Mucosa of descending colon (tissue), 3 donors: ENCODE data around the gene NEUROG1. TPM values are rescaled to one million over a fixed set of nuclear protein-coding genes. Genes with fewer than 3 reads are reported as not detected.

Experiments used
- ATAC-seq: fragments of 200-7000 bp; cut with Tn5 transposase; one replicate; pipeline ENCODE4 v1.9.1; 2020; ENCODE audit warnings: mild to moderate bottlenecking, moderate library complexity
- DNase-seq, 3 donors: peaks; one replicate each; pipeline ENCODE4 v3.0.0-alpha.2; 2020
- H3K36me3 ChIP-seq: fragments of 200-600 bp; one replicate; pipeline ENCODE4 v1.8.0; 2021; ENCODE audit warnings: low read depth, mild to moderate bottlenecking
- H3K4me1 ChIP-seq: fragments of 200-600 bp; one replicate; pipeline ENCODE4 v1.8.0; 2021; ENCODE audit warnings: low read depth, mild to moderate bottlenecking
- H3K4me3 ChIP-seq: fragments of 200-600 bp; one replicate; pipeline ENCODE4 v1.8.0; 2021; ENCODE audit warnings: mild to moderate bottlenecking
- H3K9me3 ChIP-seq: fragments of 200-600 bp; one replicate; pipeline ENCODE4 v1.8.0; 2021; ENCODE audit warnings: mild to moderate bottlenecking
- intact Hi-C, 2 donors: fragments of 100-400 bp; cut with DNase I in 1 of 2; cut with micrococcal nuclease in 1 of 2; formaldehyde crosslinking; loops; one replicate each; pipeline versions ENCODE4 v1.11.0 to v1.11.1; 2022; cut with DNase I, micrococcal nuclease
- total RNA-seq, 3 donors: library from RNA; stranded (reverse); fragmentation: NEBNext Ultra II Directional in 2 of 3; extraction: Animal tissue kit (Norgen Biotek cat#: 25700) in 2 of 3; gene quantifications; one replicate each; pipeline versions ENCODE4 v1.2.1 to v1.2.4, GENCODE V29; 2021 to 2023
- TF ChIP-seq, protein P1 (sequence below): fragments of 200-600 bp; IDR thresholded peaks from one replicate; pipeline ENCODE4 v1.8.0; 2022; ENCODE audit warnings: antibody characterized with exemption, mild to moderate bottlenecking
- donor health status: DM: no; HTN: no; CAD: no; lungs with moderate emphysema.
- donor health status: DM: no; HTN: no; CAD: no.
- donor health status: DM: no; HTN: yes; CAD: no.

NEUROG1 gene
- total RNA-seq, 3 donors from 2014 or later, result not detected

GRCh38 chr5:135508496-135509005 lies 27.2 kb downstream of the NEUROG1 start:
- ATAC-seq (no peak), DNase-seq (no peak)
- Histone ChIP-seq H3K9me3 (no peaks in the 10 kb centered on the region), H3K4me1 (no peaks in the 10 kb centered on the region), H3K4me3 (no peak overlapping the region), H3K36me3 (no peaks in the 10 kb centered on the region)
- TF ChIP-seq, protein P1, sequence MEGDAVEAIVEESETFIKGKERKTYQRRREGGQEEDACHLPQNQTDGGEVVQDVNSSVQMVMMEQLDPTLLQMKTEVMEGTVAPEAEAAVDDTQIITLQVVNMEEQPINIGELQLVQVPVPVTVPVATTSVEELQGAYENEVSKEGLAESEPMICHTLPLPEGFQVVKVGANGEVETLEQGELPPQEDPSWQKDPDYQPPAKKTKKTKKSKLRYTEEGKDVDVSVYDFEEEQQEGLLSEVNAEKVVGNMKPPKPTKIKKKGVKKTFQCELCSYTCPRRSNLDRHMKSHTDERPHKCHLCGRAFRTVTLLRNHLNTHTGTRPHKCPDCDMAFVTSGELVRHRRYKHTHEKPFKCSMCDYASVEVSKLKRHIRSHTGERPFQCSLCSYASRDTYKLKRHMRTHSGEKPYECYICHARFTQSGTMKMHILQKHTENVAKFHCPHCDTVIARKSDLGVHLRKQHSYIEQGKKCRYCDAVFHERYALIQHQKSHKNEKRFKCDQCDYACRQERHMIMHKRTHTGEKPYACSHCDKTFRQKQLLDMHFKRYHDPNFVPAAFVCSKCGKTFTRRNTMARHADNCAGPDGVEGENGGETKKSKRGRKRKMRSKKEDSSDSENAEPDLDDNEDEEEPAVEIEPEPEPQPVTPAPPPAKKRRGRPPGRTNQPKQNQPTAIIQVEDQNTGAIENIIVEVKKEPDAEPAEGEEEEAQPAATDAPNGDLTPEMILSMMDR, result no peak
- intact Hi-C loops, result no loop called here

DNA sequence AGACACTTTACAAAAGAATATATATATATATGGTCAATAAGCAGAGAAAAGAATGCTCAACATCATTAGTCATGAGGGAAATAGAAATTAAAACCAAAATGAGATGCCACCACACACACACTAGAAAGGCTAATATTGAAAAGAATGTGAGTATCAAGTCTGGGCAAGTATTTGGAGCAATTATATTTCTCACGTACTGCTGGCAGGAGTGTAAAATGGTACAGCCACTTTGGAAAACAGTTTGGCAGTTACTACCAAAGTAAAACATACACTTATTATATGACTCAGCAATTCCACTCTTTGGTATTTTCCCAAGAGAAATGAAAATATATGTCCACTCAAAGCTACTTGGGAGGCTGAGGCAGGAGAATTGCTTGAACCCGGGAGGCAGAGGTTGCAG lies 29.8 kb downstream of the NEUROG1 start:
- DNase-seq (no peak), ATAC-seq (no peak)
- Histone ChIP-seq H3K4me3 (no peak overlapping the region), H3K36me3 (no peaks in the 10 kb centered on the region), H3K4me1 (no peaks in the 10 kb centered on the region), H3K9me3 (no peaks in the 10 kb centered on the region)
- TF ChIP-seq, protein P1, result no peak
- intact Hi-C loops, result no loop called here

DNA sequence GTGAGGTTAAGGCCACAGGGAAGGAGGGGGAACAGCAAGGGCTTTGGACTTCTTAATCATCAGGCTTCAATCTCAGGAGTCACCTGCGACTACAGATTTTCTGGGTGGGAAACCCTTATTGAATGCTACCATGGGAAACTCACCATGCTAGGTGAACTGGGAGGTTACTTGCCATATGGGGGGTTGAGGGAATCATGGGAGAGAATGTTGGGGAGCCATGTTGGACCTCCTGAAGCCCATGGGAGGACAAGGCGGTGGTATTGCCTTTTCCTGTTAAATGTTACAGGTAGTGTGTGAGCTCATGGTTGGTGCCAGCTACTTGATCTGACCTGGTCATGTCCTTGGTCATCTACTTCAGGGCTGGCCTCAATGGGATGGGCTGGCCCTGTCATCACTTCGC lies 31.4 kb downstream of the NEUROG1 start:
- no peaks in the 10 kb centered on the region for H3K36me3 ChIP-seq
- ATAC-seq (no peak), DNase-seq (no peak)
- H3K4me1 ChIP-seq, result no peaks in the 10 kb centered on the region
- TF ChIP-seq, protein P1, result no peak
- intact Hi-C loops, result no loop called here
- no peaks in the 10 kb centered on the region for H3K9me3 ChIP-seq
- no peak overlapping the region for H3K4me3 ChIP-seq

DNA sequence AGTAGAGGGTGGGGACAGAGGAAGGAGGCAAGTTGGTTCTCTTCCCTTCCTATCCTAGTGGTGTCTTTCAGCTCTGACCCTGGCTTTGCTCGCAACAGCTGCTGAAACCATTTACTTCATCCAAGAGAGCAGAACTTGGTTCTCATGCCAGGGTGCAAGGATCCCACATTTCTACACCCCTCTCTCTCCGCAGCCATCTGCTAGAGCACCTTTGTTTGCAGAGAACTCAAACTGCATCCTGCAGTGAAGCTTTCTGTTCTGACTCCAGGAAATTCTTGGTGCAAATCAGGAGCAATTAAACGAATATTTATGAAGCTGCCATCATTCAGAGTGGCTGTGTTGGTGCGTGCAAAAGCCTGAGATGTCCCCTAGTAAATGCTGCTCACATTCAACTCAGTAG lies 31.9 kb downstream of the NEUROG1 start:
- TF ChIP-seq, protein P1, result no peak
- no peak for ATAC-seq
- no peaks in the 10 kb centered on the region for H3K36me3 ChIP-seq
- H3K9me3 ChIP-seq, result no peaks in the 10 kb centered on the region
- intact Hi-C loops, result no loop called here
- no peaks in the 10 kb centered on the region for H3K4me1 ChIP-seq
- H3K4me3 ChIP-seq, result no peak overlapping the region
- no peak for DNase-seq

GRCh38 chr5:135502836-135503520 lies 32.8 kb downstream of the NEUROG1 start:
- no peak for DNase-seq
- ATAC-seq, result no peak
- intact Hi-C loops, result no loop called here

More at GRCh38 chr5:135502836-135503520, 32.8 kb downstream of the NEUROG1 start:
- TF ChIP-seq, protein P1, result no peak
- Histone ChIP-seq H3K4me3 (no peak overlapping the region), H3K9me3 (no peaks in the 10 kb centered on the region), H3K4me1 (no peaks in the 10 kb centered on the region), H3K36me3 (no peaks in the 10 kb centered on the region)
